NCI-H2227 treated with DMSO at 0.1 percent for 48 hours (cell line): ENCODE measurements around the gene RHEBL1.
A peak's percentile ranks its signal among the peaks of the same experiment; 100 is the strongest.

ENCODE experiments used
- DNase-seq: peaks from one replicate; lab custom pipeline; 2025; lab: John Stamatoyannopoulos, UW

Gene RHEBL1, protein sequence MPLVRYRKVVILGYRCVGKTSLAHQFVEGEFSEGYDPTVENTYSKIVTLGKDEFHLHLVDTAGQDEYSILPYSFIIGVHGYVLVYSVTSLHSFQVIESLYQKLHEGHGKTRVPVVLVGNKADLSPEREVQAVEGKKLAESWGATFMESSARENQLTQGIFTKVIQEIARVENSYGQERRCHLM

DNA sequence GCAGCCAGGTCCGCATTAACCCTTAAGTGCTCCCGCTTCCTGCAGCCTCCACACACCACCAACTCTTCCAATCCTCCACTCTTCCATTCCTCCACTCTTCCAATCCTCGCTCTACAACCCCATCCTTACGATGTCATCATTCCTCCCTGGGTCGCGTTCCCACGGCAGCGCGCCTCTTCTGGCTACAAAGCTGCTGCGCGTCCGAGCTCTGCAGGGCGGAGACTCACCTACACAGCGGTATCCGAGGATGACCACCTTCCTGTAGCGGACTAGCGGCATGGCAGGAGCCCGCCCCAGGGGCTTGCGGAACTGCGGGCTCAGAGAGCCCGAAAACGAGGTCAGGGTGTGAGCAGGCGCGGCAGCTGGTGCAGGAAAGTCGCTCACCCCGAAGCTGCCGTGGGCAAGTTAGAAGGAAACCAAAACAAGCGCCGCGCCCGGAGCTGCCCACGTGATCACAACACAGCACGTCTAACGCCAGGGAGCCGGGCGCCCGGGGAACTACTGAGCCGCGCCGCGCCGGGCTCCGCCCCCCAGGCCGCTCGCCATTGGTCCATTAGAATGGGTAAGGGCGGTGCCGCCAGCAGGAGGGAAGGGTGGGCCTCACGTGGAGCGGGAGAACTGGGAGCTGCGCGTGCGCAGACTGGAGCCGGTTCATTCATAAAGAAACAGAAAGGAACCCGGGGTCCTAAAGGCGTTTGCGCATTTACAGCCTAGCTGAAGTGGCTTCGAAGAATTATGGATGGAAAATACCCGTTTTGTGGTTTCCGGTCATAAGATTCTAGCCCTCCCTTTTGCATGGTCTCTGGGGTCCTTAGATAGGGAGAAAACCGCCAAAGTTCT, at the start of gene RHEBL1:
TSS of gene RHEBL1 (minus strand) at position 473 of the 840 bp plus-strand sequence. CDS start at position 279, 194 bp downstream.
- DNase-seq = peak; percentile 90

DNA sequence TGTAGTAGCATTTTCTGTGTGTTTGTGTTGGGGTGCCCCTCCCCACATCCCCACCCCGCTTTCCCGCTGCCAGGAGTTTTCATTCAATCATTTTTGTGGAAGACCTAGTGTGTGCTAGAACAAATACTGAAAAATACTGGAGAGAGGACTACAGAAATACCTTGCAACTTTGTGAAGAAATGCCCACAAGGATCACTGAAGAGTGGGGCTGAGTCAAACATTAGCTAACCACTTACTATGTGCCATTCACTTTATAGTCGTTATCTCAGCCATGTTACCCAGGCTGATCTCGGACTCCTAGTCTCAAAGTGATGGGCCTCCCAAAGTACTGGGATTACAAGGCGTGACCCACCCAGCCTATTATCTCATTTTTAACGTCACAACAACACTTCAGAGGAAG, 41.4 kb upstream of the RHEBL1 start:
- DNase-seq = no peak

DNA sequence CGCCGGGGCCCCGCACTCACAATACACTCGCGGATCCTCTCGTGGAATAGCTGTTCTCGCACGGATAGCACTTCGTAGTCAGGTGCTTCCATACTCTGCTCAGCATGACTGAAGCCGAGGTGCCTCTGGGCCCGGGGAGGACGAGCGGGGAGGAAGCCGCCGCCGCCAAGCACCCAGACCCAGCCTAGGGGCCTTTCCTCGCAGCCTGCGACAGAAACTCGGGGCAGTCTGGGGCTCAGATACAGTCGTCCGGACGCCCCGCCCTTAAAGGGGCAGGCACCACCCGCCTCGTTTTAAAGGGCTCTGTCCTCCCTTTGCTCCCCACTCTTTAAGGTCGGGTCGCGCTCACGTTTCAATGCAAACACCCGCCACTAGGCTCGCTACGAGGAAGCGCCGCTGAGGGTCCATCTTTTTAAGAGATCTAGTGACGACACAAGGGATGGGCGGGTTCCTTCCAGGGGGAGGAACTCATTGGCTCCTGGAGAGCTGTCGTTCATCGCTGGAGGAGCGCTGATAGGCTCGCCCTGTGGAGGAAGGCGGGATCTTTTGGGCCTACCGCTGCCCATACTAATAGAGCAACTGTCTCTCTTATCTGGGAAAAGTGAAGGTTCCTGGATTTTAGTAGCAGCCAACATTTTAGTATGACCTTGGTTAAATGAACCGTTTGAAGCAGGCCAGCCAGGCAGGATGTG, 40.8 kb upstream of the RHEBL1 start, which contains the start of gene LMBR1L:
TSS of gene LMBR1L (minus strand) at position 384 of the 692 bp plus-strand sequence. CDS start at position 92, 292 bp downstream.
- peak; percentile 92 for DNase-seq

DNA sequence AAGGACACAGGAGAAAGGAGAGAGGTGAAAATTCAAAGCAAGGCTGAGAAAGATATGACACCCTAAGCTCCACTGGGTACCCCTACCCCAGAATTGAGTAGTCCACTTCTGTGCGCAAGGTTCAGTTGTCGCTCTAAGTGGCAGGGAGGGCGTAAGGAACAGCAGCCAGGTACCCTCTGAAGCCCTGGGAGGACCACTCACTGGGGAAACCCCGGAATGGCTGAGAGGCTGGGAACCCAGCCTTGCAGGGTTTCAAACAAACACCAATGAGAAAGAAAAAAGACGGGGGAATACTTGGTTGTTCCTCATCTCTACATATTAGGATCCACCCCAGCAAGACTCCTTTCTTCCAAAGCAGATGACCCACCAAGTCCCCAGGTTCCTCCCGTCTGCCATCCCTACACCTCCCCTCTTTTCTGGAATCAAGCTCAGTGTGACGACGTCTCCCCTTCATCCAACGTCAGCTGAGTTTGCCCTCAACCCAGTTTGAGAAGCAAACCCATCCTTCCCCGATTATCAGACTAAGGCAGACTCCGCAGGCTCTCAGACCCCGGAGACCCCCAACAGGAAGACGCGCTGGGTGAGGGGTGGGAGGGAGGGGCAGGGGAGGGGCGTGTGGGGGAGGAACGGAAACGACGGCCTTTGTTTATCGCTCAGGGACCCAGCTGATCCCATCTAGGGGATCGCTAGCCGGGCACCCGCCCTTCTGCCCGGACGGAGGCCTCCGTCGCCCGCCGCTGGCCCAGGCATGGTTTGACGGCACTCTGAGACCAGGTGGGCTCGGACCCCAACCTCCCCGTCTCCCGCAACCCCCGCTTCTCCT, 40.1 kb upstream of the RHEBL1 start:
- DNase-seq = no peak

DNA sequence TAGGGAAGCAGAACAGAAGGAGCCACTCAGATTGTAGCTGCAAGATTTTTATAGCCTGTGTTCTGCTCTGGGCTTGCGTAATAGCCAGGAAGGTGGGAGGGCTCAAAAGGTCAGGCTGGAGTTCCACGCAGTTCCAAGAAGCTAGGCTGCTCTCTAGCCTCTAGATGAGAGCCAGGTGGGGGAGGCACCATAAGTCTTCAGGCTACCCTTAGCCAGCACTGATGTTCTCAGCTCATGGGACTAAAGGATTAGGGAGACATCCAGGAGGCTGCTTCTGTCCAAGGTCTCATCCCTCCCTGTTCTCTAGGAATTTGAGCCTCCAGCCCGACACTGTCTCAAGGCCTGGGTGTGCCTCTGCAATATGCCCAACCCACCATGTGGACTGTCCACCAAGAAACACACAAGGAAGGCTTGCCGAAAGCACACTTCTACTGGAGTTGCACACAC, 39.2 kb upstream of the RHEBL1 start:
- DNase-seq = no peak

DNA sequence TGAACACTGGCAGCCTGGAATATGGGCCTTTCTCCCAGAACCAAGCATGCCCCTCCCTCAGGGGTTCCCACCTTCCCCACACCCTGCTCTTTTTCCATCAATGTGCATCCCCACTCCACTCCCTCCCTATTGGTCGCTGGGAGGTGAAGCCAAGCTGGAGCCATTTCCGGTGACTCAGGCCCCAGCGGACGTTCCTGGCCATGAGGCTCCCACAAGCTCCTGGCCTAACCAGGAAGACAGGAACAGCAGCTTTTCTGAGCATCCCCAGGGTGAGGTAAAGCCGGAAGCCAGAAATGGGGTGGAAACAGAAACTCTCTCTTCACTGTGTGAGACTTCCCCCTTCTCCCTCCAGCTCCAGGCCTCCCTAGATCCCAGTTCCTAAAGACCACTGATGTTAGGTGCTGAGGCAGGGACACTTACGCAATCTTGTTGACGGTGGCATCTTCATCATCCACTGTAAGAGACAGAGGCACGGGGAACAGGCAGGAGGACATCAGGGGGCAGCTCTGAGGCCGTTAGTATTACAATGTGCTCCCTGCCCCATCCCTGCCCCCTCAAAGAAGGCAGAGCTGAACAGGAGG, 35.8 kb upstream of the RHEBL1 start:
- no peak for DNase-seq

DNA sequence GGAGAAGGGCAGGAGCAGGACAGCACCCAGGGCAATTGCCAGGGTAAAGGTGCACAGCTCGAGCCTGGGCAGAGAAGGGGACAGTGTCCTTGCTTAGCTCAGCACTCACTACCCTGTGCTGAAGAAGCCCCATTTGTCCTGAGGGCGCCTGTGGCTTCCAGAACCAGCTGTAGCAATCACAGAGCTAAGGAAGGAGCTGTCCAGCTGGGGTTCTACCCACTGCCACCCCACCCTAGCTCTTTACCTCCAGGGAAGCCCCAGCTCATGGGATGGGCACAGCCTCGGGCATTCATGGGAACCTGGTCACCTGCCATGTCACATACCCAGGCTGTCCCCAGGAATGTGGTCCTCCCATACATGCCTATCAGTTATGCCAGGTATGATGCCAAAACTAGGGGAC, 35.0 kb upstream of the RHEBL1 start:
- no peak for DNase-seq

DNA sequence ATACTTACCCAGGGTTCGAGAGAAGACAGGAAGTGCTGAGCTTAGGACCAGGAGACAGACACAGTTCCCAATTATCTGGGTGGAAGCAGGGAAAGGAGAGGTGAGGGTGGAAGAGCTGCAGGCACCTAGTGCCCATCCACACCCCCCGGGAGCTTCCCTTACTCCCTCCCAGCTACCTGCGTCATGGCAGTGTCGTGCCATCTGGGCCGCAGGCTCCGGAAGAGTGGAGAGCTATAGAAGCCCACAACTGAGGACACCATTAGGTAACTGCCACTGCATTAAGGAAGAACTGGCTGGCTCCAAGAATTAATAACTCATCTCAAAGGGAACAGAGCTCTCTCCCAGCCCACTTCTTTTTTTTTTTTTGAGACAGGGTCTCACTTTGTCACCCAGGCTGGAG, 30.6 kb upstream of the RHEBL1 start:
- no peak for DNase-seq

DNA sequence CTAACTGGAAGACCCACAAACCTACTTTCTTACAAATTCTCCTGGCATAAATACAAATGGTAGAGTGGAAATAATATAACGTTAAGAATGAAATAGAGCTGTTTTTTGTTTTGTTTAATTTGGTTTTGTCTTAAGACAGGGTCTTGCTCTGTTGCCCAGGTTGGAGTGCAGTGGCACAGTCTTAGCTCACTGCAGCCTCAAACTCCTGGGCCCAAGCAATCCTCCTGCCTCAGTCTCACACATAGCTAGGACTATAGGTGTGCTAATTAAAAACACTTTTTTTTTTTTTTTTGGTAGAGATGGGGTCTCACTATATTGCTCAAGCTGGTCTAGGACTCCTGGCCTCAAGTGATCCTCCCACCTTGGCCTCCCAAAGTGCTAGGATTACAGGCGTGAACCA, 28.9 kb upstream of the RHEBL1 start:
- no peak for DNase-seq

DNA sequence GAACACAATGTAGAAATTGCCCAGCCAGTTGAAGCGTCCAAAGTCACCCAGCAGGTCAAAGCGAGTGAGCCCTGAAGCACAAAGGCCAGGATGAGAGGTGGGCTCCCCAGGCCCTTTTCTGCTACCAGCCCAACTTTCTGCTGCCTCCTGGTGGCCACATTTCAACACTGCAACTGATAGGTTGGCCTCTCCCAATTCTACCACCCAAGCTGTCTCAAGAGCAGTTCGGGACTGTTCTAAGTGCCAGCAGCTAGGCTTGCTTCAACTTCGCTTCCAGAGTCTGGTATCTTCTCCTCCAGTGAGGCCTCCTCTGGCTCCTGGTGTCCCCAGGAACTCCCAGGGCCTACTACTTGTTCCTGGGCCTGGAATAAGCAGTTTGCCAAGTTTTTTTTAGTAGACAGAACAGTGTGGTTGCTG, 28.3 kb upstream of the RHEBL1 start:
- DNase-seq = peak; percentile 2

DNA sequence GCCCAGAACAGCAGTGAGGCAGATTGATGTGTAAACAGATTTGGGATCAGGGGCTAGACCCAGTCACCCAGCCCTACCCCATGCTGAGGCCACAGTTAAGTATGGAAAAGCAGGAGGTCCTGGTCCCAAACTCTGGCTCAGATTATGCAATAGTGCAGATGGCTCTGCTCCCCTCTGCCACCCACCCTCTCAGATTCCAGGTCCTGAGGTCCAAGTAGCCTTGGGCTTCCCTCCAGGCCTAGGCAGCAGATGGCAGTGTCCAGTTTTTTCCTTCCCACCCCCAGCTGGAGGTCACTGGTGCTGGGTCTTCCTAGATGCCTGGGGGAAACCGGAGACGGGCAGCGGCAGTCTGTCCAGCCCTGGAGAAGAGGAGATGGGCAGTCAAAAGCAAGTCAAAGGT, 27.6 kb upstream of the RHEBL1 start:
- DNase-seq = no peak

DNA sequence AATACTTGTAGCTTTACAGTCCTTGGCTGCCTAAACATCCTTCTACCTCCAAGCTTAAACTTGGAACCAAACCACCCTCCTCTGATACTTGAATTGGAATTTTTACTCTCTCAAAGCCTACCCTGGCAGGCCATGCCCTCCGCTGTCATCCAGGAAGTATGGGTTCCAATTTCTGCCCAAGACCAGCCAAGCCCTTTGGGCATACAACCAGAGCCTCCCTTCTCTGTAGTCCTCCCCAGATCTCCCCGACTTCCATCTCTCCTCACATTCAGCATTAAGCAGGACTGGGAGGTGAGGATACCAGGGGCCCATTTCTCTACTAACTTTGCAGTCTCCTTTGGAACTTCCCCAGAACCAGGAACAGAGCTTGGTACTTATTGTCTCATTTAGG, 25.2 kb upstream of the RHEBL1 start:
- DNase-seq = no peak

DNA sequence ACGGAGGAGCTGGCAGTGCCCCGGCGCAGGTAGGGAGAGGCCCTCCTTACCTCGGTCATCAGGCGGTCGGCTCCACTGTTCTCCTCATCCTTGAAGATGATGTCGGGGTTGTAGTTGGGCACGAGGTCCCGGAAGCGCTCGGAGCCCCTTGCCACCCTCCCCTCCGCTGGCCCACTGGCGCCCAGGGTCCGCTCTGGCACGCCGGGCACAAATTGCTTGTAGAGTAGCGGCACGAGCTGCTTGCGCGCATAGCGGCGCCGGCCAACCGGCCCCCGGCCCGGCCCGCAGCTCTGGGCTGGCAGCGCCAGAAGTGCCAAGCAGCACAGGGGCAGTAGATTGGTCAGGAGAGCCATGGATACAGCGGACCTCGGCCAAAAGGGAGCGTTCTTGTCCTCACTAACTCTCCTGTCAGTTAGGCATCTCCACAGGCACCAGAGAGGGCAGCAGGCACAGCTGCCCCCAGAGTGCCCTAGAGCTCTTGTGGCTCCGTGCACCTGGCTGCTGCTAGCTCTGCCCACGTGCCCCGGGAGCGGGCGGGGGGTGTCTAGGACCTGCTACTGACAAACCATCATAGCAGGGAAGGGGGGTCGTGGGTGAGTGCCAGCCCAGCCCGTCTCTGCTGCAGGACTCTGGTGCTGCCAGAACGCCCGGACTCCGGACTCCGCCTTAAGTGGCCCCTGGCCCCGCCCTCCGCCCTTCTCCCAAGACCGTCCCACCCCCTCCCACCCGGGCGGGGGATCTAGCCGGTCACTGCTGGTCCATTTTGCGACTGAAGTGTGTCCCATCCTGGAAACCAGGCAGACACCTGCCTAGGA, 24.6 kb upstream of the RHEBL1 start, which contains the start of gene DHH:
TSS of gene DHH (minus strand) at position 642 of the 815 bp plus-strand sequence. CDS start at position 353, 289 bp downstream.
- peak; percentile 10 for DNase-seq

DNA sequence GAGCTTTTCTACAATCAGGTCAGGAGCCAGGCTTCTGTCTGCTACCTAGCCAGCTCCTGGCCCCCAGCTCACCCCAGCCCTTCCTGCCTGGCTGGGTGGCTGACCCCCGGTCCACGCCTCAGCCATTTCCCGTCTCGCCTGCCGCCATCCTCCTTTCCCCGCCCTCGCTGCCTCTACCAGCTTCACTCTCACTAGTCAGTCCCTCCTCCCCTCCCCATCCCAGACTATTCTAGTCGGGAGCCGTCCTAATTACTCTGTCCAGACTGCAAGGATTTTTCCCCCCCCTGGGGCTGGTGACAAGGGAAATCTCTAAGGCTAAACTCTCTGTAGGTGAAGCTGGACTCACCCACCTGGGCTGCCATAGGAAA, 24.0 kb upstream of the RHEBL1 start:
- DNase-seq = no peak

DNA sequence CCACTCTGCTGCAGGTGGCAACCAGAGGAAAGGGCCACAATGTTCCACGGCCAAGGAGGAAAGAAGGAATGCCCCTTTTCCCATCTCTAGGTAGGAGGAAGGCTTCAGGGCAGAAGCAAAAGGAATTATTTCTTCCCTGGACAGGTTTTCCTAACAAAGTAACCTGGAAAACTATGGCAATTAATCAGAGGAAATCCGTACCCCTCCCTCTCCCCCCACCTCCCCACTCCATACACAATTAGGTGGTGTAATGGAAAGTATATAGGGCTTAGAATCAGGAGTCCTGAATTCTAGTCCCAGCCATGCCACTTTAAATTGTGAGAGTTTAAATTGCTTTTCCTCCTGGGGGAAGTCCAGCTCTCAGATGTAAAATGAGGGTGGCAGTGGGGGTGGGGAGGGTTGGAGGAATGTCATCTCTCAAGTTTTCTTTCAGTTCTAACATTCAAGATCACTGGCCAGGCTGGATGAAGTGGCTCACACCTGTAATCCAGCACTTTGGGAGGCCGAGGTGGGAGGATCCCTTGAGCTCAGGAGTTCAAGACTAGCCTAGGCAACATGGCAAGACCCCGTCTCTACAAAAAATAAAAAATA, 23.1 kb upstream of the RHEBL1 start:
- no peak for DNase-seq

DNA sequence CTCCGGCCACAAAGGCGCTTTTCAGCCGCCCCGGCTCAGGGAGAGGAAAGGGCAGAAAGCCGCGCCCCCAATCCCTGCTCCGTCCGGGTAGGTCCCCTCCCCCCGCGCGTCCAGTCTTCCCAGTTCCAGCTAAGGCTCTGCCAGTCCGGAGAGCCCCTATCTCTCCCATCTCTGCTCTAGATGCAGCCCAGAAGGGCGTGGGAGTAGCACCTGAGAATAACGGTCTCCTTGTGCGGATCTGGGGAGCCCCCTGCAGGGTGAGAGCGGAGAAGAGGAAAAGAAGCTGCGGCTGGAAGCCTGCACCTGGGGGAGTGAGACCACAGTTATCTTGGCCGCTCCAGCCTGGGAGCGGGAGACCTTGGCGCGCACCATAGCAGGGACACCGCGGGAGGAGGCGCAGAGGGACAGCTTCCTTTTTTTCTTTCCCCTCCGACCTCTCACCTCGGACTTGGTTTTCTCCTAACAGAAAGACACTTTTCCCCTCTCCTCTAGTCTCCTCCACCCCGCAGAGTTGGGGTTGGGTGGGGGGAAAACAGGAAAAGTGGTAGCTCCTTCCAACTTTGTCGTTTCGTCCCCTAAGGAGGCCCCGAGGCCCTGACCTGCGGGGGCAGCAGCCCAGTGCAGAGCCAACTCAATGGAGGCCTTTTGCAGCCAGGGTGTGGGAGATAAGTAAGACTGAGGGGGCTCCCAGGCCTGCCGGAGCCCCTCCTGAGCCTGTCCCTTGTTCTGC, 22.5 kb upstream of the RHEBL1 start:
- DNase-seq = peak; percentile 24

DNA sequence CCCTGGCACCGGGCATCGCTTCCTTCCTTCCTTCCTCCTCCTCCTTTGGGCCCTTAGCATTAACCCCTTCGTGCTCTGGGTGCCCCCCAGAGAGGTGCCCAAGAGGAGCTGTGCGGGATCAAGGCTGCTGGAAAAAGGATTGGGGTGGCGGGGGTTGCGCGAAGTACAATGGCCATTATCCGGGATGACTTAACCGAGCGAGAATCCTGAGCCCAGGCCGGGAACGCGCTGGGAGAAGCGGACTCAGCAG, 22.0 kb upstream of the RHEBL1 start:
- no peak for DNase-seq

DNA sequence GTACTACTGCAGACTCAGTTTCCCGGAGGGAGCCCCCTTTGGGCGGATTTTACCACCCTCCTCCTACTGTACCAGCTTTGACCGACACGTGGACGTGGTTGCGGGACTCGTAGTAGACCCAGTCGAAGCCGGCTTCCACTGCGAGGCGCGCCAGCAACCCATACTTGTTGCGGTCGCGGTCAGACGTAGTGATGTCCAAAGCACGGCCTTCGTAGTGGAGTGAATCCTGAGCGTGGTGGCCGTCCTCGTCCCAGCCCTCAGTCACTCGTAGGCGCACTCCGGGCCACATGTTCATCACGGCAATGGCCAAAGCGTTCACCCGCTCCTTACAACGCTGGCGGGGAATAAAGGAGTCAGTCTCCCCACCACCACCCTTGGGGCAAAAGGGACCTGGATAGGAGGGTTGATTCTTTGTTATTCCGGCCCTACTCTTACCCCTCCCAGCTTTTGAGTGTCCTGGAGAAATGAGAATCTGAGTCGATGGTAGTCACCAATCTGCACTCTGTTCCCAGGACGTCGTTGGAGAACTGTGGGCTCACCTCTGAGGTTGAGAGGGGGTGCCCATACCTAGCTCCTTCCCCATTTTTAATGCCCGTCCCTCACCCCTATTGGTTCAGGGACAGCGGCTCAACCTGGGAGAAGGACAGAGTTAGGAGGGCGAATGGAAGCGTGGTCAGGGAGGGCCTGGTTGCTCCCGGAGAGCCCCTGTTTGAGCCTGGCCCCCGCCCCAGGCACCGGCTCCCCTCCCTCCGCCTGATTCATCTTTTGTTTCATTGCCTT, 21.5 kb upstream of the RHEBL1 start:
- no peak for DNase-seq
